ENCODE data around the gene ENO3.

ENO3 gene

GRCh38 chr17:4997302-4998026, 46.5 kb downstream of the ENO3 start, which contains the start of the genes INCA1 and KIF1C:
TSS of gene INCA1 (minus strand) at chr17:4997522. CDS start at chr17:4994437, 3,085 bp downstream.
TSS of gene KIF1C (plus strand) at chr17:4997950. CDS start at chr17:5000247, 2,297 bp downstream.
- peaks cover 0 to 37% (median 31%) of the 10 kb centered on the region in 4 donors for H3K4me1 ChIP-seq
- peaks cover 14 to 18% (median 17%) of the 10 kb centered on the region in 3 donors for H3K36me3 ChIP-seq
- H3K9me3 ChIP-seq, result no peaks in the 10 kb centered on the region
- H3K27me3 ChIP-seq, result no peaks in the 10 kb centered on the region
- TF ChIP-seq CTCF (IDR thresholded peaks at IDR 0.05), result peak; percentile 24 to 43
- intact Hi-C loops (cut with DNase I; ENCODE audit: low total_unique reads), result loop anchor here (1.0 to 5.0 kb wide), 2 partner anchors 30 to 50 kb away; partner anchors contain the start of genes PFN1 and SPAG7
- peak within 1 kb of the TSS; percentile 85 to 100 for H3K4me3 ChIP-seq
- peak within 1 kb of the TSS; percentile 94 to 97 for H3K27ac ChIP-seq
- peak; percentile 90 to 96 for DNase-seq

GRCh38 chr17:4998027-4998731, 47.3 kb downstream of the ENO3 start:
- Histone ChIP-seq H3K4me1 (peaks cover 0 to 37% (median 31%) of the 10 kb centered on the region in 4 donors), H3K27ac (peak overlapping the region; percentile 94 to 97), H3K4me3 (peak overlapping the region; percentile 85 to 100), H3K9me3 (no peaks in the 10 kb centered on the region), H3K27me3 (no peaks in the 10 kb centered on the region), H3K36me3 (peaks cover 21 to 25% (median 24%) of the 10 kb centered on the region in 3 donors)
- no peak for TF ChIP-seq CTCF (IDR thresholded peaks at IDR 0.05)
- intact Hi-C loops (cut with DNase I; ENCODE audit: low total_unique reads), result loop anchor here (5.0 kb wide), 1 partner anchor 51 kb away; the partner anchor contains the start of gene PFN1
- peak; percentile 43 to 73 for DNase-seq

- TF ChIP-seq CTCF (IDR thresholded peaks at IDR 0.05), result no peak
- Histone ChIP-seq H3K9me3 (no peaks in the 10 kb centered on the region), H3K36me3 (peaks cover 28 to 32% (median 31%) of the 10 kb centered on the region in 3 donors), H3K4me1 (peaks cover 0 to 37% (median 31%) of the 10 kb centered on the region in 4 donors), H3K4me3 (peak overlapping the region; percentile 85 to 100), H3K27me3 (no peaks in the 10 kb centered on the region), H3K27ac (peak overlapping the region; percentile 94 to 97)
- DNase-seq, result peak in 1 of 2 donors; percentile 20
- intact Hi-C loops (cut with DNase I; ENCODE audit: low total_unique reads), result loop anchor here (5.0 kb wide), 1 partner anchor 52 kb away; the partner anchor contains the start of gene PFN1
These were observed 48.0 kb downstream of the ENO3 start for GRCh38 chr17:4998732-4999429.

- Histone ChIP-seq H3K36me3 (peaks cover 35 to 39% (median 38%) of the 10 kb centered on the region in 3 donors), H3K4me1 (peaks cover 0 to 37% (median 31%) of the 10 kb centered on the region in 4 donors), H3K27ac (peak overlapping the region; percentile 94 to 97), H3K4me3 (peak overlapping the region; percentile 85 to 100), H3K27me3 (no peaks in the 10 kb centered on the region), H3K9me3 (no peaks in the 10 kb centered on the region)
- intact Hi-C loops (cut with DNase I; ENCODE audit: low total_unique reads), result loop anchor here (5.0 kb wide), 1 partner anchor 52 kb away; the partner anchor contains the start of gene PFN1
- peak in 1 of 2 donors; percentile 18 for DNase-seq
- TF ChIP-seq CTCF (IDR thresholded peaks at IDR 0.05), result no peak
These were observed 48.6 kb downstream of the ENO3 start for GRCh38 chr17:4999430-5000093.

Measured in tibial artery (tissue), 4 donors.